Duodenal mucosa (tissue), 2 donors: Measurements from ENCODE around the gene PAN3.

Source experiments
- H3K27ac ChIP-seq: one replicate; pipeline ENCODE4 v1.7.0; 2013; ENCODE audit warnings: low read depth, low read length
- H3K27me3 ChIP-seq, 2 donors: one replicate each; pipeline ENCODE4 v1.7.0; 2013; ENCODE audit warnings: low read length in 2 of 2, control low read depth in 1 of 2; ENCODE audit not compliant: insufficient read depth in 2 of 2, control insufficient read depth in 1 of 2
- H3K36me3 ChIP-seq, 2 donors: one replicate each; pipeline ENCODE4 v1.7.0; 2013; ENCODE audit warnings: low read length in 2 of 2, control low read depth in 1 of 2; ENCODE audit not compliant: insufficient read depth in 2 of 2, control insufficient read depth in 1 of 2
- H3K4me1 ChIP-seq, 2 donors: one replicate each; pipeline ENCODE4 v1.7.0; 2013; ENCODE audit warnings: low read length in 2 of 2, control low read depth in 1 of 2; ENCODE audit not compliant: insufficient read depth in 2 of 2, control insufficient read depth in 1 of 2
- H3K4me3 ChIP-seq, 2 donors: one replicate each; pipeline ENCODE4 v1.7.0; 2013; ENCODE audit warnings: low read length in 2 of 2, low read depth in 1 of 2
- H3K9ac ChIP-seq, 2 donors: one replicate each; pipeline ENCODE4 v1.7.0; 2013; ENCODE audit warnings: low read length in 2 of 2, low read depth in 1 of 2
- H3K9me3 ChIP-seq, 2 donors: one replicate each; pipeline ENCODE4 v1.7.0; 2013; ENCODE audit warnings: low read length in 2 of 2, control low read depth in 1 of 2; ENCODE audit not compliant: control insufficient read depth in 1 of 2

Gene PAN3

DNA sequence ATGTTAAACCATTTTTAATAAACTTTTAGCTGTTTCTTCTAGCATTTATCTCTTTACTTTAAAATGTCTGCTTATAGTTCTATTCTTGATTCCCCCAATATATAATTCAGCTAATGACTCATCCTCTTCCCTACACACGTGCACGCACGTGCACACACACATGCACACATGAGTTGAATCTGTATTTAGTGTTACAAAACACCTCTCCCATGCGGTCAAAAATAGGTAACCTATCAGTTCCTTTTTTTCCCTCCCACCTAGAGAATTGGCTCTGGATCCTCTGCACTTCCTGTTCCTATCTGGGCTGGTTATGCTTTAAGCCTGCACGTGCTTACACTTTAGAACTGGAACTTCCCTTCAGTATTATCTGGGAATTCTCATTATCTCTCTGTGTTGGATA lies 144.1 kb downstream of the PAN3 start:
- H3K4me3 ChIP-seq, result no peak overlapping the region
- H3K4me1 ChIP-seq, result no peaks in the 10 kb centered on the region
- no peaks in the 10 kb centered on the region for H3K9me3 ChIP-seq
- H3K27ac ChIP-seq, result no peak overlapping the region
- H3K36me3 ChIP-seq, result peaks cover 26 to 51% of the 10 kb centered on the region in 2 donors
- H3K9ac ChIP-seq, result no peak overlapping the region
- H3K27me3 ChIP-seq, result no peaks in the 10 kb centered on the region

DNA sequence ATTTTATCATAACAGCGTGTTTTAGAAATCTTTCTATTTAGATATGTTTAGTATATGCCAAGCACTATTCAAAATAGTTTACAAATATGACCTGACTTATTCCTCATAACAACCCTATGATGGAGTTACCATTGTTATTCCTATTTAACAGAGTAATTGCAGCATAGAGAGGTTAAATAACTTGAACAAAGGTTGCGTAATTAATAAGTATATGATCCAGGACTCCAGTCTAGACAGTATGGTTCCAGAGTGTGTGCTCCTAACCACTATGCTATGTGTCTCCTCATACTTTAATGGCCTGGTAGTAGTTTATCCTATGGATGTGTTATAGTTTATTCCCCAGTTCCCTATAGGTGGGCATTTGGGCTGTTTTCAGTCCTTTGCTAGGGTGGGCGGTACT lies 145.3 kb downstream of the PAN3 start:
- no peak overlapping the region for H3K4me3 ChIP-seq
- H3K27me3 ChIP-seq, result no peaks in the 10 kb centered on the region
- no peak overlapping the region for H3K27ac ChIP-seq
- no peaks in the 10 kb centered on the region for H3K4me1 ChIP-seq
- peaks cover 31 to 50% of the 10 kb centered on the region in 2 donors for H3K36me3 ChIP-seq
- H3K9ac ChIP-seq, result no peak overlapping the region
- H3K9me3 ChIP-seq, result no peaks in the 10 kb centered on the region

DNA sequence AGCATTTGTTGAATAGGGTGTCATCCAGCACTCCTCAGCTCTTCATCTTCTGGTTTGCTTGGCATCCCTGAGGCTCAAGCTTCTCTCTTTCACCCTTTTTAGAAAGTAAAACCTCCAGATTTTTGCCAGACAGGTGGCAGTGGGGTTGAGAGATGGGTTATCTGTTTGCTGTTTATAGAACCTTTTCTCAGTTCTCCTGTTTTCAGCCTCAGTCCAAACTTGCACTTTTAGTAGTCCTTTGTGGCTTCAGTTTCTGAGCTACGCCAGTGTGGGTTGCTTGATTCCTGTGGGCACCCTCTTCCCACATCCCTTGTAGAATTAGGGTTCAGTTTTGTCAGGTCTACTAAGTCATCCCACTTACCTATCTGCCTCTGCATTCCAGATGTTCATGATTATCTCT lies 147.9 kb downstream of the PAN3 start:
- H3K27ac ChIP-seq, result no peak overlapping the region
- no peak overlapping the region for H3K4me3 ChIP-seq
- no peaks in the 10 kb centered on the region for H3K9me3 ChIP-seq
- H3K4me1 ChIP-seq, result no peaks in the 10 kb centered on the region
- peaks cover 35 to 36% of the 10 kb centered on the region in 2 donors for H3K36me3 ChIP-seq
- no peak overlapping the region for H3K9ac ChIP-seq
- no peaks in the 10 kb centered on the region for H3K27me3 ChIP-seq

DNA sequence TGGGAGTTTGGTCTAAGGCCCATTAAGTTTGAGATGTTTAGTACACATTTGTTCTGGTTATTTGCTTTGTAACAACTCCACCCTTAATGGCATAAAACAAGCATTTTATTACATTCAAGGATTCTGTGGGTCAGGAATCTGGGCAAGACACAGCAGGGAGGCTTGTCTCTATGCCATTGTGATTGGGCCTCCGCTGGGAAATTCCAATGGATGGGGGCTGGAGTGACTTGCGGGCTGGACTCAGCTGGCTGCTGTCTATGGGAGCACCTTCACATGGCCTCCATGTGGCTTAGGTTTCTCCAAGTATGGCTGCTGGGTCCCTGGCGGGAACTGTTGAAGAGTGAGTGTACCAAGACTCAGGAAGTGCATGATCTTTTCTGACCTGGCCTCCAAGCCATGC lies 159.0 kb downstream of the PAN3 start:
- no peaks in the 10 kb centered on the region for H3K4me1 ChIP-seq
- H3K27ac ChIP-seq, result no peak overlapping the region
- no peaks in the 10 kb centered on the region for H3K27me3 ChIP-seq
- H3K9ac ChIP-seq, result no peak overlapping the region
- no peak overlapping the region for H3K4me3 ChIP-seq
- peaks cover 3 to 14% of the 10 kb centered on the region in 2 donors for H3K36me3 ChIP-seq
- H3K9me3 ChIP-seq, result no peaks in the 10 kb centered on the region

DNA sequence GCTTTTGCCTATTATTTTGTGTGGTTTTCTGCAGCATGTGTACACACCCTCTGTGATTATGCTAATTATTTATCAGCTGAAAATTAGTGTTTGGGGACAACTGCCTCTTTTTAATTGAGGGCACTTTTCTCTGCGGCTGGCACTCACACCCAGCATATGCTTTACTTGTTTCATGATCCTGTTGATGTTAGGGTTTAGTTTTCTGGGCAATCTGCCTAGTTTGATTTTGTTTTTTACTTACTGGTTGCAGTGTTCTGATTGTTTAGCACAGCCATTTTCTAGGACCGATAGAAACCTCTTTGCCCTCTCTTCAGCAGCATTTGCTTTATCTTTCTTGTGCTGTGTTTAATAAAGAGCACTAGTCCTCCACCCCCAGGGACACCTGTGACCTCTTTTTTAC lies 161.6 kb downstream of the PAN3 start:
- Histone ChIP-seq H3K27me3 (no peaks in the 10 kb centered on the region), H3K9ac (no peak overlapping the region), H3K4me3 (no peak overlapping the region), H3K36me3 (no peaks in the 10 kb centered on the region), H3K4me1 (no peaks in the 10 kb centered on the region), H3K27ac (no peak overlapping the region), H3K9me3 (no peaks in the 10 kb centered on the region)

DNA sequence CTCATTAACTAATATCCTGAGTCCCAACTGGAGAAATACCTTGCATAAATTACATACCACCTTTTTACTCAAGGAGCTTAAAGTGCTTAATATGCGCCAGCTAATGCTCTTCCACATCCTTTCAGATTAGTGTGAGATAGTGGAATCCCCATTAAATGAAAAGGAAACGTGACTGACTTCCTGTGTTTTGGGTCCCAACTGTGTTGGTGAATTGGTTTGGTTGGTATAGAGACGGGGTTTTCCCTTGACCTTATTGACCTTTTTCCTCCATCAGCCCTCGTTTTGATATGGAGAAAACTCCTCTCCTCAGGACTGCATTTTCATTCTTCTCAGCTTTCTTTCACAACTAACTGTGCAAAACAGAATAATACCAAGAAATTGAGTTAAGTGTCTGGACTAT lies 163.5 kb downstream of the PAN3 start:
- Histone ChIP-seq H3K4me3 (no peak overlapping the region), H3K4me1 (no peaks in the 10 kb centered on the region), H3K36me3 (no peaks in the 10 kb centered on the region), H3K27ac (no peak overlapping the region), H3K27me3 (no peaks in the 10 kb centered on the region), H3K9me3 (no peaks in the 10 kb centered on the region), H3K9ac (no peak overlapping the region)

DNA sequence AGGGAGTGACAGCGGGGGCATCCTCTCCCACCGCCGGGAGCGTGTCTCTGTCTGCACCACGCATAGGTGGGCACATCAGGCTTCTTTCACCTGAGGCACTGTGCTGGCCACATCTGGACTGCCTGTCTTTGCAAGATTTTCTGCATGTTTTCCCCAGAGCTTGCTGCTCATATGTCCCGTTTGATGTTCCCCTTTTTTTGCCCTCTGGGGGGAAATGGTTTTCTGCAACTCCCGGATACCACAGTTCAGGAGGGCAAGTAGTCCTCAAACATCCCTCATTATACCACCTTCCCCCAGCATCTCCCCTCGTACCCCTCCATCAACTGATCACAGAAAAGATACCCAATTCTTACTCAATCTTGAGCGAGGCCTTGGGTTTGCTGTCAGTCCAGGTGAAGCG lies 168.0 kb downstream of the PAN3 start:
- Histone ChIP-seq H3K9ac (no peak overlapping the region), H3K27me3 (no peaks in the 10 kb centered on the region), H3K36me3 (no peaks in the 10 kb centered on the region), H3K27ac (no peak overlapping the region), H3K4me1 (no peaks in the 10 kb centered on the region), H3K9me3 (no peaks in the 10 kb centered on the region), H3K4me3 (no peak overlapping the region)

DNA sequence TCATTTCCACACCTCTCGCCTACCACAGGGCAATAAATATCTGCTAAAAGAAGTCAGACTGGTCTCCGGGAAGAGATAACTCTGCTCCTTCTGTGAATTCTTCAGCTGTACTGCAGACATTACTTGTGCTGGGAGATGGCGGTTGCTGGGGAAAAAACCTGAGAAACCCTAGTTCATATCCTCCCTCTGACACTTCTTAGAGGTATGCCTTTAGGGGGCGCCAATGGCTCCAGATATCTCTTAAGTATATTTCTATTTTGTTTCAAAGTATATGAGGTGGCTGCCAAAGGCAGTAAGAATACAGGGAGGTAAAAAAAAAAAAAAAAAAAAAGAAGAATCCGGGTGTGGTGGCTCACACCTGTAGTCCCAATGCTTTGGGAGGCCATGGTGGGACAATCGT lies 175.2 kb downstream of the PAN3 start:
- no peak overlapping the region for H3K4me3 ChIP-seq
- H3K9me3 ChIP-seq, result no peaks in the 10 kb centered on the region
- no peak overlapping the region for H3K27ac ChIP-seq
- no peaks in the 10 kb centered on the region for H3K4me1 ChIP-seq
- H3K36me3 ChIP-seq, result no peaks in the 10 kb centered on the region
- H3K9ac ChIP-seq, result no peak overlapping the region
- no peaks in the 10 kb centered on the region for H3K27me3 ChIP-seq

DNA sequence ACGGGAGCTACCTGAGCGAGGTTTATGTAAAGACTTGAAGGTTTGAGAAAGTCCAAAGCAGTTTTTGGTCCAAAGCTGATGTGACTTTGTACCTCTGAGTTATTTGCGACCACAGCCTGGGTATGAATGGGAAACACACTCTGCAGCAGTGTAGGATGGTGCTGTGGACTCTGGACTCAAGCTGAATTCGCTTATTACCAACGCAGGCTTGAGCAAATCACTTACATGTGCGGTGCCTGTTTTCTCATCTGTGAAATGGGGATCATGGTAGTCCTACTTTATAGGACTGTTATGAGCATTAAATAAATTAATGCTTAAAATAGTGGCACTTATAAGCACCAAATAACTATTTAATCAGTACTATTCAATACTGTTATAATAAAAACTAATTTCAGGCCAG lies 176.5 kb downstream of the PAN3 start:
- H3K9ac ChIP-seq, result no peak overlapping the region
- H3K4me3 ChIP-seq, result no peak overlapping the region
- no peaks in the 10 kb centered on the region for H3K27me3 ChIP-seq
- H3K27ac ChIP-seq, result no peak overlapping the region
- H3K9me3 ChIP-seq, result no peaks in the 10 kb centered on the region
- no peaks in the 10 kb centered on the region for H3K4me1 ChIP-seq
- no peaks in the 10 kb centered on the region for H3K36me3 ChIP-seq

DNA sequence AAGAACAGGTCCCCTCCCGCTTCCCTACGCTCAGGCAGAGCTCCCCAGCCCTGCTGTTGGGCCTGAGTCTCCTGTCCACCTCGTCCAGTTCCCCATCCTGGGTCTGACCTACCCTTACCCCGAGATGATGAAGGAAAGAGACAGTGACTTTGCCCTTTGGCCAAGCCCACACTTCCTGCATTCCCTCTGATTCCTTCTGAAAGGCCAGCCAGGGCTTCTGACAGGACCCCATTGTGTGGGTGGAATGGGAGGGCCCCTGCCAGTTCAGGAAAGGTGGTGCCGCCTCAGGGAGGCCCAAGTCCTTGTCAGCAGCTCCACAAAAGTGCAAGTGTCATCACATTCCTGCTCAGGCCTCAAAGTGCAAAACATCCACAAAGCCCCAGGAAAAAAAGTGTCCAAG lies 177.8 kb downstream of the PAN3 start:
- H3K4me1 ChIP-seq, result no peaks in the 10 kb centered on the region
- H3K27ac ChIP-seq, result no peak overlapping the region
- H3K36me3 ChIP-seq, result no peaks in the 10 kb centered on the region

DNA sequence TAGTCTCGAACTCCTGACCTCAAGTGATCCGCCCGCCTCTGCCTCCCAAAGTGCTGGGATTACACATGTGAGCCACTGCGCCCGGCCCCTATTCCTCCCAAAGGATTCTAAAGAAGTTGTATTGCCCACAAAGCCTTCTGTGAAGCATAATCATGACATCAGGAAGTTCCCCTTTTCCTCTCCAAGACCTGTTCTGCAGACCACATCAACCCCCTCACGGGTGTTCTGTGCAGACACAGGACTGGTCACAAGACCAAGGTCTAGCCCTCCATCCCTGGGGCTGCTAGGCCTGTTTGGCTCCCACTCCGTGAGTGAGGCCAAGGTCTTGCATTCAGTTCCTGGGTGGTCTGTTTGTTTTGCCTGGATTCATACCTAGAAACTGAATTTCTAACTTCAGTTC lies 178.5 kb downstream of the PAN3 start:
- H3K9ac ChIP-seq, result no peak overlapping the region
- H3K36me3 ChIP-seq, result no peaks in the 10 kb centered on the region
- no peaks in the 10 kb centered on the region for H3K27me3 ChIP-seq
- no peak overlapping the region for H3K4me3 ChIP-seq
- H3K9me3 ChIP-seq, result no peaks in the 10 kb centered on the region
- H3K27ac ChIP-seq, result no peak overlapping the region
- no peaks in the 10 kb centered on the region for H3K4me1 ChIP-seq

More for the DNA sequence above, 177.8 kb downstream of the PAN3 start:
- Histone ChIP-seq H3K9me3 (no peaks in the 10 kb centered on the region), H3K4me3 (no peak overlapping the region), H3K9ac (no peak overlapping the region), H3K27me3 (no peaks in the 10 kb centered on the region)
